GM20000 (cell line): ENCODE measurements around the gene NOL4L.

Experiments
- DNase-seq: peaks from one replicate; pipeline ENCODE4 v3.0.0; 2012; ENCODE audit warnings: low spot score
- CTCF ChIP-seq: IDR thresholded peaks from 2 replicates; pipeline ENCODE4 v1.5.1; 2012; ENCODE audit warnings: mild to moderate bottlenecking, control low read depth; ENCODE audit errors: extremely low read depth, missing control alignments

Gene NOL4L

GRCh38 chr20:32556312-32557184 lies 28.6 kb downstream of the NOL4L start:
- no peak for DNase-seq

GRCh38 chr20:32555584-32555983 lies 29.5 kb downstream of the NOL4L start:
- TF ChIP-seq CTCF: no peak
- no peak for DNase-seq

More at GRCh38 chr20:32556312-32557184, 28.6 kb downstream of the NOL4L start:
- TF ChIP-seq CTCF: no peak

GRCh38 chr20:32554965-32555289 lies 30.2 kb downstream of the NOL4L start:
- DNase-seq: no peak
- TF ChIP-seq CTCF: no peak

- no peak for DNase-seq
- TF ChIP-seq CTCF: no peak
Observed at GRCh38 chr20:32553618-32554017, 31.5 kb downstream of the NOL4L start.

GRCh38 chr20:32551693-32552092 lies 33.4 kb downstream of the NOL4L start:
- TF ChIP-seq CTCF: no peak

GRCh38 chr20:32549842-32550241 lies 35.3 kb downstream of the NOL4L start:
- no peak for TF ChIP-seq CTCF

More at GRCh38 chr20:32551693-32552092, 33.4 kb downstream of the NOL4L start:
- no peak for DNase-seq

GRCh38 chr20:32547753-32548034 lies 37.4 kb downstream of the NOL4L start:
- no peak for DNase-seq
- TF ChIP-seq CTCF: no peak

More at GRCh38 chr20:32549842-32550241, 35.3 kb downstream of the NOL4L start:
- DNase-seq: no peak
